Activated T-cell treated with anti-CD3 and anti-CD28 coated beads, Interleukin-2, amount 50 U/mL, for 4 hours (primary cell): ENCODE results near the gene RAP1GAP2. TPM values are rescaled to one million over a fixed set of nuclear protein-coding genes. Genes with fewer than 3 reads are reported as not detected.
"Not testable (repeated sequence)": the region's sequence is repeated elsewhere in the genome, so short reads cannot be mapped to it uniquely, and the experiment has no call there.

Experiments
- ATAC-seq, 2 donors: fragments of 200-7000 bp; cut with Tn5 transposase; one replicate each; pipeline ENCODE4 v1.10.0; 2021
- DNase-seq: peaks from one replicate; pipeline ENCODE4 v3.0.0-alpha.2; 2020
- H3K27me3 Mint-ChIP-seq: one replicate; pipeline ENCODE4 v1.8.0; 2021; ENCODE audit warnings: low read depth, mixed read lengths
- H3K36me3 Mint-ChIP-seq: one replicate; pipeline ENCODE4 v1.8.0; 2022; ENCODE audit warnings: mixed read lengths; ENCODE audit not compliant: insufficient read depth
- H3K4me1 Mint-ChIP-seq: one replicate; pipeline ENCODE4 v1.8.0; 2021; ENCODE audit warnings: low read depth, mixed read lengths
- H3K4me3 Mint-ChIP-seq: one replicate; pipeline ENCODE4 v1.8.0; 2021; ENCODE audit warnings: mild to moderate bottlenecking, moderate library complexity, mixed read lengths
- H3K9me3 Mint-ChIP-seq: one replicate; pipeline ENCODE4 v1.8.0; 2021; ENCODE audit warnings: mixed read lengths
- total RNA-seq, 3 donors: library from RNA; stranded (reverse); gene quantifications; one replicate each; pipeline ENCODE4 v1.2.1, GENCODE V29; 2021

Gene RAP1GAP2
- total RNA-seq, 3 donors from 2014 or later = 0.29 to 1.6 (median 1.2) TPM

GRCh38 chr17:2780256-2780655 lies 16.0 kb upstream of the RAP1GAP2 start:
- Mint-ChIP-seq H3K4me1 (peaks cover 10% of the 10 kb centered on the region), H3K9me3 (no peaks in the 10 kb centered on the region), H3K36me3 (no peaks in the 10 kb centered on the region), H3K27me3 (peaks cover 29% of the 10 kb centered on the region), H3K4me3 (no peak overlapping the region)
- DNase-seq (no peak), ATAC-seq (no peak)

- DNase-seq (no peak), ATAC-seq (no peak)
- H3K4me3 Mint-ChIP-seq = no peak overlapping the region
- H3K27me3 Mint-ChIP-seq = peaks cover 22% of the 10 kb centered on the region
- no peaks in the 10 kb centered on the region for H3K9me3 Mint-ChIP-seq
- H3K4me1 Mint-ChIP-seq = peaks cover 9% of the 10 kb centered on the region
- no peaks in the 10 kb centered on the region for H3K36me3 Mint-ChIP-seq
Measured at GRCh38 chr17:2780931-2781454, 15.2 kb upstream of the RAP1GAP2 start.

DNA sequence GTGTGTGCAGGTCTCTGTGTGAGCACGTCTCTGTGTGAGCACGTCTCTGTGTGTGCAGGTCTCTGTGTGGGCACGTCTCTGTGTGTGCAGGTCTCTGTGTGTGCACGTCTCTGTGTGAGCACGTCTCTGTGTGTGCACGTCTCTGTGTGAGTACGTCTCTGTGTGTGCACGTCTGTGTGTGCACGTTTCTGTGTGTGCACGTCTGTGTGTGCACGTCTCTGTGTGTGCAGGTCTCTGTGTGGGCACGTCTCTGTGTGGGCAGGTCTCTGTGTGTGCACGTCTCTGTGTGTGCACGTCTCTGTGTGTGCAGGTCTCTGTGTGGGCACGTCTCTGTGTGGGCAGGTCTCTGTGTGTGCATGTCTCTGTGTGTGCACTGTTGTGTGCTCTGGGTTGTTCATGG lies 14.6 kb upstream of the RAP1GAP2 start:
- H3K4me3 Mint-ChIP-seq, H3K4me1 Mint-ChIP-seq, ATAC-seq, H3K9me3 Mint-ChIP-seq, DNase-seq, H3K36me3 Mint-ChIP-seq: not testable (repeated sequence)
- H3K27me3 Mint-ChIP-seq = peaks cover 20% of the 10 kb centered on the region

DNA sequence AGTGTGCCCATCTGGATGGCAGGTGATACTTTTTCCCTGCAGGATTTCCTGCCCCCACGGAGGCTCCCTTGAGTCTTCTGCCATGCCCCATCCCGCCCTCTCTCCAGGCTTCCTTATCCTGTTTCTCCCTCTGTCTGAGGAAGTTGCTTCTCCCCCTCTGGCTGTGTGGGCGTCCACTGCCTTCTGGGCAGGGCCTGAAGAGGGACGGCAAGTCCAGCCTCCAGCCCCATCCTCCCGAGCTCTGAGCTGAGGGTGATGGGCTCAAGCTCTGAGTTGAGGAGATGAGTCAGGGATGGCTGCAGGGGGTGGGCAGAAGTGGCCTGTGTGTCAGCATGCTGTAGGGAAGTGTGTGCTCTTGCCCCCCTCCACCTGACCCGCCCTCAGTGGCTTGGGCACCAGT lies 14.2 kb upstream of the RAP1GAP2 start:
- Mint-ChIP-seq H3K4me1 (peaks cover 5% of the 10 kb centered on the region), H3K36me3 (no peaks in the 10 kb centered on the region), H3K4me3 (no peak overlapping the region), H3K9me3 (no peaks in the 10 kb centered on the region), H3K27me3 (peaks cover 17% of the 10 kb centered on the region)
- ATAC-seq = no peak
- DNase-seq = no peak

DNA sequence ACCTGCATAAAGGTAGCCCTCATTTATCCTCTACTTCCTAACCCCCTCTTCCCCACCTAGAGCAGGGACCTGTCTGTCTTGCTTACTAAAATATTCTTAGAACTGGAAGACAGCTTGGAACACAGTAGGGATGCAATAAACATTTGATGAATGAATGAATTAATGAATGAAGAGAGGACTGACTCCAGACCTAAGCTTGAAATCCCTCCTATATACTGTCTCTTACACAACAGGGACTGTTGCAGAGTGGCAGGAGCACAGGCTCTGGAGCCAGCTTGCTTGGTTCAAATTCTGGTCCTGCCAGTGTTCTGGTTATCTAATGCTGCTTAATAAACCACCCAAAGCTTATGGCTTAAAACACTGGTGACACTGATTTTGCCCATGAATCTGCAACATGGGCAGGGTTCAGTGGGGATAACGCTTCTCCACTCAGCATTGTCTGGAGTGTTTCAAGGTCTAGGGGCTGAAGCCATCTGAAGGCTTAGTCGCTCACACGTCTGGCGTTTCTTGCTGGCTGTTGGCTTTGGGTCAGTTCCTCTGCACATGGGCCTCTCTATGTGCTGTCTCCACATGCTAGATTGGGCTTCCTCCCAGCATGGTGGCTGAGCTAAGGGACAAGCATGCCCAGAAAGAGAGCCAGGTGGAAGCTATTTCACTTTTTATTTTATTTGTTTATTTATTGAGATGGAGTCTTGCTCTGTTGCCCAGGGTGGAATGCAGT lies 12.8 kb upstream of the RAP1GAP2 start:
- Mint-ChIP-seq H3K36me3 (no peaks in the 10 kb centered on the region), H3K9me3 (no peaks in the 10 kb centered on the region), H3K27me3 (peaks cover 6% of the 10 kb centered on the region), H3K4me1 (peaks cover 4% of the 10 kb centered on the region), H3K4me3 (no peak overlapping the region)
- no peak for ATAC-seq
- no peak for DNase-seq

GRCh38 chr17:2784864-2785263 lies 11.4 kb upstream of the RAP1GAP2 start:
- ATAC-seq = no peak
- no peak overlapping the region for H3K4me3 Mint-ChIP-seq

DNA sequence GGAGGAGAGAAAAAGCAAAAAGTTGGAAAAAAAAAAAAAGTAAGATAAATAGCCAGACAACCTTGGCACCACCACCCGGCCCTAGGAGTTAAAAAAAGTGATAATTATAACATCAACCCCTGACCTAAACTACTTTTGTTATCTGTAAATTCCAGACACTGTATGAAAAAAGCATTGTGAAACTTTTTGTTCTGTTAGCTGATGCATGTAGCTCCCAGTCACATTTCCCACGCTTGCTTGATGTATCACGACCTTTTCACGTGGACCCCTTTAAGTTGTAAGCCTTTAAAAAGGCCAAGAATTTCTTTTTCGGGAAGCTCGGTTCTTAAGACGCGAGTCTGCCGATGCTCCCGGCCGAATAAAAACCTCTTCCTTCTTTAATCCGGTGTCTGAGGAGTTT lies 10.9 kb upstream of the RAP1GAP2 start:
- DNase-seq, H3K9me3 Mint-ChIP-seq, H3K27me3 Mint-ChIP-seq, H3K4me1 Mint-ChIP-seq, H3K36me3 Mint-ChIP-seq, H3K4me3 Mint-ChIP-seq, ATAC-seq: not testable (repeated sequence)

More at GRCh38 chr17:2784864-2785263, 11.4 kb upstream of the RAP1GAP2 start:
- H3K9me3 Mint-ChIP-seq = no peaks in the 10 kb centered on the region
- H3K36me3 Mint-ChIP-seq = no peaks in the 10 kb centered on the region
- H3K4me1 Mint-ChIP-seq = peaks cover 4% of the 10 kb centered on the region
- no peak for DNase-seq
- H3K27me3 Mint-ChIP-seq = no peaks in the 10 kb centered on the region

- peak; percentile 98 to 99 for ATAC-seq
- Mint-ChIP-seq H3K27me3 (no peaks in the 10 kb centered on the region), H3K9me3 (no peaks in the 10 kb centered on the region), H3K4me3 (no peak overlapping the region), H3K36me3 (no peaks in the 10 kb centered on the region), H3K4me1 (peaks cover 8% of the 10 kb centered on the region)
- DNase-seq = peak; percentile 89
Measured at GRCh38 chr17:2786176-2786881, 9.9 kb upstream of the RAP1GAP2 start.

- no peak for ATAC-seq
- H3K4me1 Mint-ChIP-seq = peaks cover 41% of the 10 kb centered on the region
- H3K4me3 Mint-ChIP-seq = no peak overlapping the region
- no peak for DNase-seq
- no peaks in the 10 kb centered on the region for H3K9me3 Mint-ChIP-seq
- no peaks in the 10 kb centered on the region for H3K27me3 Mint-ChIP-seq
- H3K36me3 Mint-ChIP-seq = no peaks in the 10 kb centered on the region
Measured at GRCh38 chr17:2789700-2790099, 6.5 kb upstream of the RAP1GAP2 start.

- Mint-ChIP-seq H3K4me1 (peaks cover 65% of the 10 kb centered on the region), H3K9me3 (no peaks in the 10 kb centered on the region), H3K36me3 (no peaks in the 10 kb centered on the region), H3K27me3 (no peaks in the 10 kb centered on the region), H3K4me3 (peak overlapping the region; percentile 40)
- ATAC-seq (peak; percentile 67 to 77), DNase-seq (peak; percentile 52)
Measured at GRCh38 chr17:2792366-2793169, 3.7 kb upstream of the RAP1GAP2 start.

DNA sequence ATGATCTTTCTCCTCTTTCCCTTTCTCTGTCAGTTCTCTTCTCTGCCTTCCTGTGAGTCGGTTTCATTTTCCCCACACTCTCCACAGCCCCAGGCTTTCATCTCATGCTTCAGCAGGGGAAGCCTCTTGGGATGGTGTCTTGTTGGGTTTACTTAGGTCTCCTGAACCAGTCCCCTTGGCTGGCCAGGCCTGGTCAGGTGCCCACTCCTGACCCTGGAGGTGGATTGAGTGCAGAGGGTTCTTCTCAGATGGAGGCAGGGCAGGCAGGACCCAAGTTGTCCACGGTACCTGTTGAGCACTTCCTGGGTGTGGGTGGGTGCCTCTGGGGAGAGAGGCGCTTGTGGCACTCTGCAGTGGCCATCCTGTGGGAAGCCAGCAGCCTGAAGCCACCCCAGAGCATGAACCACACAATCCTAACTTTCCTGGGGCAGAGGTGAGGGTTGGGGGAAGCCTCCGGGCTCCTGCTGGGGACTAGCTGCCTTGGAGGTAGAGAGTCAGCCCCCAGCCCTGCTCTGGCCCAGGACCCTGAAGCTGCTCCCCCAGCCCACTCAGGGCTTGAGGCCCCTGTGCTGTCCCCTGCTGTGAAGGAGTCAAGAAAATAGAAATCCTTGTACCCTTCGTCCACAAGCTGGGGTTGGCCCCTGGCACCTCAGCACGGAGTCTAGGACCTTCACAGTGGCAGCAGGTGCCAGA lies 2.0 kb upstream of the RAP1GAP2 start:
- Mint-ChIP-seq H3K36me3 (peaks cover 4% of the 10 kb centered on the region), H3K9me3 (no peaks in the 10 kb centered on the region), H3K27me3 (no peaks in the 10 kb centered on the region), H3K4me3 (peak overlapping the region; percentile 75), H3K4me1 (peaks cover 80% of the 10 kb centered on the region)
- DNase-seq = no peak
- no peak for ATAC-seq

- H3K9me3 Mint-ChIP-seq = no peaks in the 10 kb centered on the region
- H3K36me3 Mint-ChIP-seq = peaks cover 9% of the 10 kb centered on the region
- ATAC-seq (peak in 1 of 2 donors; percentile 0), DNase-seq (no peak)
- H3K27me3 Mint-ChIP-seq = no peaks in the 10 kb centered on the region
- H3K4me3 Mint-ChIP-seq = peak overlapping the region; percentile 77
- peaks cover 83% of the 10 kb centered on the region for H3K4me1 Mint-ChIP-seq
Measured at GRCh38 chr17:2795441-2796163, 636 bp upstream of the RAP1GAP2 start.

- Mint-ChIP-seq H3K27me3 (no peaks in the 10 kb centered on the region), H3K9me3 (no peaks in the 10 kb centered on the region), H3K36me3 (peaks cover 12% of the 10 kb centered on the region), H3K4me3 (peak overlapping the region; percentile 77), H3K4me1 (peaks cover 74% of the 10 kb centered on the region)
- DNase-seq (no peak), ATAC-seq (no peak)
Measured at GRCh38 chr17:2797226-2797625, 988 bp downstream of the RAP1GAP2 start.
